Gastroesophageal sphincter (tissue), 3 donors: Measurements from ENCODE around the gene SPATA20.

ENCODE experiments used
- EP300 ChIP-seq: sonication (generic); formaldehyde crosslinking; IDR thresholded peaks from one replicate; pipeline ENCODE4 v1.6.1; 2017; ENCODE audit warnings: antibody characterized with exemption, mild to moderate bottlenecking
- POLR2A ChIP-seq, 2 donors: fragments of 450-650 bp; IDR thresholded peaks; one replicate each; pipeline ENCODE4 v1.6.1; 2017; ENCODE audit warnings: antibody characterized with exemption in 2 of 2, mild to moderate bottlenecking in 2 of 2, moderate library complexity in 1 of 2
- POLR2AphosphoS5 ChIP-seq: sonication (generic); formaldehyde crosslinking; IDR thresholded peaks from one replicate; pipeline ENCODE4 v1.6.1; 2017; ENCODE audit warnings: antibody characterized with exemption
- TF ChIP-seq, protein P1 (sequence below), 4 experiments: fragments of 200-600 bp in 2 of 4; fragments of 450-650 bp in 2 of 4; sonication (generic) in 1 of 4; IDR thresholded peaks; one replicate each; pipeline ENCODE4 v1.5.1; 2017 to 2019; ENCODE audit warnings: antibody characterized with exemption in 4 of 4, mild to moderate bottlenecking in 2 of 4, moderate library complexity in 2 of 4

DNA sequence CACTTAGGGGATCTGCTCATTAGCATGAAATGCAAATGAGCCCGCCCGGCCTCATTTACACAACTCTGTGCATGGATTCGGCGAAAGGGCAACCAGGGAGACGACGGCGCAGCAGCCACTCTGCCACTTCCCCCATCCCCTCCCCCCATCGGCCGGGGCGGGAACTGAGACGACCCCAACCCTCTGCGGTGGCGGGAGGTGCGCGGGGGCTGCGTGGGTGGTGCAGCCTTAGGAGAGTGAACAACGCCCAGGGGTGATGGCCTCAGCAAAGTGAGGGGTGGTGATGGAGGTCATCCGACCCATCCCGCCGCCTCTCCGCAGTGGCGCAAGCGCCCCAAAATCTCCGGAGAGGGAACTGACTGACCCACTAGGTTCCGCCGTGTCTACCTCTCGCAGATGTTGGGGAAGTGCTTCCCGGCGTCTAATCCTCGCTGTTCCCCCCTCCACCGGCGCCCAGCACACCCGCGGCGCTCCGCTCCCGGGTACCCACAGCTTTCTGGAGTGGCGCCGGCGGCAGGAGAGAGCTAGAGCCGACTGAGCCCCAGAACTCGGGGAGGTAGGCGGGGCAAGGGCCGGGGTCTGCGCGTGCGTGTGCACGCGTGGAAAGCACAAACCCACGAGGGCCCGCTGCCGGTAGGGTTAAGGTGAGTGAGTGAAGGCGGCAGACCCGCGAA is 12.1 kb downstream of the SPATA20 start:
- TF ChIP-seq, protein P1, sequence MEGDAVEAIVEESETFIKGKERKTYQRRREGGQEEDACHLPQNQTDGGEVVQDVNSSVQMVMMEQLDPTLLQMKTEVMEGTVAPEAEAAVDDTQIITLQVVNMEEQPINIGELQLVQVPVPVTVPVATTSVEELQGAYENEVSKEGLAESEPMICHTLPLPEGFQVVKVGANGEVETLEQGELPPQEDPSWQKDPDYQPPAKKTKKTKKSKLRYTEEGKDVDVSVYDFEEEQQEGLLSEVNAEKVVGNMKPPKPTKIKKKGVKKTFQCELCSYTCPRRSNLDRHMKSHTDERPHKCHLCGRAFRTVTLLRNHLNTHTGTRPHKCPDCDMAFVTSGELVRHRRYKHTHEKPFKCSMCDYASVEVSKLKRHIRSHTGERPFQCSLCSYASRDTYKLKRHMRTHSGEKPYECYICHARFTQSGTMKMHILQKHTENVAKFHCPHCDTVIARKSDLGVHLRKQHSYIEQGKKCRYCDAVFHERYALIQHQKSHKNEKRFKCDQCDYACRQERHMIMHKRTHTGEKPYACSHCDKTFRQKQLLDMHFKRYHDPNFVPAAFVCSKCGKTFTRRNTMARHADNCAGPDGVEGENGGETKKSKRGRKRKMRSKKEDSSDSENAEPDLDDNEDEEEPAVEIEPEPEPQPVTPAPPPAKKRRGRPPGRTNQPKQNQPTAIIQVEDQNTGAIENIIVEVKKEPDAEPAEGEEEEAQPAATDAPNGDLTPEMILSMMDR (IDR thresholded peaks at IDR 0.05) = no peak
- TF ChIP-seq EP300 (no peak), POLR2A (IDR thresholded peaks at IDR 0.05) (no peak), POLR2AphosphoS5 (no peak)
